WTC11 (cell line): Measurements from ENCODE around the gene ZBTB16.

Source experiments
- ARID4B ChIP-seq: sonication (generic); formaldehyde crosslinking; IDR thresholded peaks from 2 replicates; pipeline ENCODE4 v1.8.0; 2023; ENCODE audit warnings: missing genetic modification reagents, mild to moderate bottlenecking, borderline replicate concordance
- ATF3 ChIP-seq: sonication (generic); formaldehyde crosslinking; conservative IDR thresholded peaks from 2 replicates; pipeline ENCODE4 v1.8.1; 2022; ENCODE audit warnings: mild to moderate bottlenecking, missing genetic modification reagents
- CTCF ChIP-seq: fragments of 200-600 bp; IDR thresholded peaks from 2 replicates; pipeline ENCODE4 v1.8.0; 2022; ENCODE audit warnings: antibody characterized with exemption
- ELF4 ChIP-seq: sonication (generic); formaldehyde crosslinking; IDR thresholded peaks from 2 replicates; pipeline ENCODE4 v1.8.1; 2022; ENCODE audit warnings: low read depth, mild to moderate bottlenecking, moderate library complexity, missing genetic modification reagents
- FOXK1 ChIP-seq: sonication (generic); formaldehyde crosslinking; IDR thresholded peaks from 2 replicates; pipeline ENCODE4 v1.8.0; 2022; ENCODE audit warnings: mild to moderate bottlenecking, moderate library complexity, missing genetic modification reagents
- FOXP1 ChIP-seq: sonication (generic); formaldehyde crosslinking; IDR thresholded peaks from 2 replicates; pipeline ENCODE4 v1.8.0; 2022; ENCODE audit warnings: missing genetic modification reagents, mild to moderate bottlenecking, moderate library complexity, borderline replicate concordance
- HMGXB4 ChIP-seq: sonication (generic); formaldehyde crosslinking; IDR thresholded peaks from 2 replicates; pipeline ENCODE4 v1.8.1; 2023; ENCODE audit warnings: mild to moderate bottlenecking, moderate library complexity, missing genetic modification reagents
- PREB ChIP-seq: sonication (generic); formaldehyde crosslinking; IDR thresholded peaks from 2 replicates; pipeline ENCODE4 v1.8.1; 2022; ENCODE audit warnings: mild to moderate bottlenecking, missing genetic modification reagents, moderate library complexity, borderline replicate concordance
- TCF7 ChIP-seq: sonication (generic); formaldehyde crosslinking; IDR thresholded peaks from 2 replicates; pipeline ENCODE4 v1.8.0; 2022; ENCODE audit warnings: mild to moderate bottlenecking, low read depth, missing genetic modification reagents, moderate library complexity
- TEAD4 ChIP-seq: sonication (generic); formaldehyde crosslinking; IDR thresholded peaks from 2 replicates; pipeline ENCODE4 v1.8.0; 2022; ENCODE audit warnings: mild to moderate bottlenecking, missing genetic modification reagents
- ZNF281 ChIP-seq: sonication (generic); formaldehyde crosslinking; IDR thresholded peaks from 2 replicates; pipeline ENCODE4 v1.8.0; 2023; ENCODE audit warnings: mild to moderate bottlenecking, missing genetic modification reagents
- TF ChIP-seq, protein P1 (sequence below): fragments of 250-450 bp; sonication (Bioruptor Pico); IDR thresholded peaks from 2 replicates; pipeline ENCODE4 v1.9.0; 2021; ENCODE audit warnings: mild to moderate bottlenecking, borderline replicate concordance
- TF ChIP-seq, protein P2 (sequence below): sonication (generic); formaldehyde crosslinking; IDR thresholded peaks from 2 replicates; pipeline ENCODE4 v1.8.1; 2023; ENCODE audit warnings: mild to moderate bottlenecking, missing genetic modification reagents, moderate library complexity
- TF ChIP-seq, protein P3 (sequence below): sonication (generic); formaldehyde crosslinking; IDR thresholded peaks from 2 replicates; pipeline ENCODE4 v1.8.1; 2022; ENCODE audit warnings: low read depth, missing genetic modification reagents, borderline replicate concordance

GRCh38 chr11:114130115-114130576 is 70.6 kb downstream of the ZBTB16 start:
- TF ChIP-seq FOXK1 (CRISPR knock-in tag) (no peak), CTCF (no peak), HMGXB4 (CRISPR knock-in tag) (no peak), TCF7 (CRISPR knock-in tag) (no peak), PREB (CRISPR knock-in tag) (no peak), ATF3 (CRISPR knock-in tag) (no peak), FOXP1 (CRISPR knock-in tag) (no peak), ELF4 (CRISPR knock-in tag) (no peak), ARID4B (no peak), ZNF281 (CRISPR knock-in tag) (no peak), TEAD4 (CRISPR knock-in tag) (no peak)
- TF ChIP-seq, protein P1, sequence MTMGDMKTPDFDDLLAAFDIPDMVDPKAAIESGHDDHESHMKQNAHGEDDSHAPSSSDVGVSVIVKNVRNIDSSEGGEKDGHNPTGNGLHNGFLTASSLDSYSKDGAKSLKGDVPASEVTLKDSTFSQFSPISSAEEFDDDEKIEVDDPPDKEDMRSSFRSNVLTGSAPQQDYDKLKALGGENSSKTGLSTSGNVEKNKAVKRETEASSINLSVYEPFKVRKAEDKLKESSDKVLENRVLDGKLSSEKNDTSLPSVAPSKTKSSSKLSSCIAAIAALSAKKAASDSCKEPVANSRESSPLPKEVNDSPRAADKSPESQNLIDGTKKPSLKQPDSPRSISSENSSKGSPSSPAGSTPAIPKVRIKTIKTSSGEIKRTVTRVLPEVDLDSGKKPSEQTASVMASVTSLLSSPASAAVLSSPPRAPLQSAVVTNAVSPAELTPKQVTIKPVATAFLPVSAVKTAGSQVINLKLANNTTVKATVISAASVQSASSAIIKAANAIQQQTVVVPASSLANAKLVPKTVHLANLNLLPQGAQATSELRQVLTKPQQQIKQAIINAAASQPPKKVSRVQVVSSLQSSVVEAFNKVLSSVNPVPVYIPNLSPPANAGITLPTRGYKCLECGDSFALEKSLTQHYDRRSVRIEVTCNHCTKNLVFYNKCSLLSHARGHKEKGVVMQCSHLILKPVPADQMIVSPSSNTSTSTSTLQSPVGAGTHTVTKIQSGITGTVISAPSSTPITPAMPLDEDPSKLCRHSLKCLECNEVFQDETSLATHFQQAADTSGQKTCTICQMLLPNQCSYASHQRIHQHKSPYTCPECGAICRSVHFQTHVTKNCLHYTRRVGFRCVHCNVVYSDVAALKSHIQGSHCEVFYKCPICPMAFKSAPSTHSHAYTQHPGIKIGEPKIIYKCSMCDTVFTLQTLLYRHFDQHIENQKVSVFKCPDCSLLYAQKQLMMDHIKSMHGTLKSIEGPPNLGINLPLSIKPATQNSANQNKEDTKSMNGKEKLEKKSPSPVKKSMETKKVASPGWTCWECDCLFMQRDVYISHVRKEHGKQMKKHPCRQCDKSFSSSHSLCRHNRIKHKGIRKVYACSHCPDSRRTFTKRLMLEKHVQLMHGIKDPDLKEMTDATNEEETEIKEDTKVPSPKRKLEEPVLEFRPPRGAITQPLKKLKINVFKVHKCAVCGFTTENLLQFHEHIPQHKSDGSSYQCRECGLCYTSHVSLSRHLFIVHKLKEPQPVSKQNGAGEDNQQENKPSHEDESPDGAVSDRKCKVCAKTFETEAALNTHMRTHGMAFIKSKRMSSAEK: no peak
- TF ChIP-seq, protein P2, sequence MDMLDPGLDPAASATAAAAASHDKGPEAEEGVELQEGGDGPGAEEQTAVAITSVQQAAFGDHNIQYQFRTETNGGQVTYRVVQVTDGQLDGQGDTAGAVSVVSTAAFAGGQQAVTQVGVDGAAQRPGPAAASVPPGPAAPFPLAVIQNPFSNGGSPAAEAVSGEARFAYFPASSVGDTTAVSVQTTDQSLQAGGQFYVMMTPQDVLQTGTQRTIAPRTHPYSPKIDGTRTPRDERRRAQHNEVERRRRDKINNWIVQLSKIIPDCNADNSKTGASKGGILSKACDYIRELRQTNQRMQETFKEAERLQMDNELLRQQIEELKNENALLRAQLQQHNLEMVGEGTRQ (CRISPR knock-in tag): no peak
- TF ChIP-seq, protein P3, sequence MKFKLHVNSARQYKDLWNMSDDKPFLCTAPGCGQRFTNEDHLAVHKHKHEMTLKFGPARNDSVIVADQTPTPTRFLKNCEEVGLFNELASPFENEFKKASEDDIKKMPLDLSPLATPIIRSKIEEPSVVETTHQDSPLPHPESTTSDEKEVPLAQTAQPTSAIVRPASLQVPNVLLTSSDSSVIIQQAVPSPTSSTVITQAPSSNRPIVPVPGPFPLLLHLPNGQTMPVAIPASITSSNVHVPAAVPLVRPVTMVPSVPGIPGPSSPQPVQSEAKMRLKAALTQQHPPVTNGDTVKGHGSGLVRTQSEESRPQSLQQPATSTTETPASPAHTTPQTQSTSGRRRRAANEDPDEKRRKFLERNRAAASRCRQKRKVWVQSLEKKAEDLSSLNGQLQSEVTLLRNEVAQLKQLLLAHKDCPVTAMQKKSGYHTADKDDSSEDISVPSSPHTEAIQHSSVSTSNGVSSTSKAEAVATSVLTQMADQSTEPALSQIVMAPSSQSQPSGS (CRISPR knock-in tag): no peak
